Body of pancreas (tissue), 4 donors: Measurements from ENCODE around the gene ALPL.

Source experiments
- POLR2A ChIP-seq, 3 donors: fragments of 450-650 bp; IDR thresholded peaks; one replicate each; pipeline ENCODE4 v1.6.1; 2016; ENCODE audit warnings: antibody characterized with exemption in 3 of 3, mild to moderate bottlenecking in 2 of 3
- TF ChIP-seq, protein P1 (sequence below), 7 experiments: fragments of 450-650 bp in 4 of 7; fragments of 200-600 bp in 3 of 7; sonication (generic) in 3 of 7; IDR thresholded peaks; one replicate each; pipeline ENCODE4 v1.5.1; 2016 to 2019; ENCODE audit warnings: antibody characterized with exemption in 7 of 7

DNA sequence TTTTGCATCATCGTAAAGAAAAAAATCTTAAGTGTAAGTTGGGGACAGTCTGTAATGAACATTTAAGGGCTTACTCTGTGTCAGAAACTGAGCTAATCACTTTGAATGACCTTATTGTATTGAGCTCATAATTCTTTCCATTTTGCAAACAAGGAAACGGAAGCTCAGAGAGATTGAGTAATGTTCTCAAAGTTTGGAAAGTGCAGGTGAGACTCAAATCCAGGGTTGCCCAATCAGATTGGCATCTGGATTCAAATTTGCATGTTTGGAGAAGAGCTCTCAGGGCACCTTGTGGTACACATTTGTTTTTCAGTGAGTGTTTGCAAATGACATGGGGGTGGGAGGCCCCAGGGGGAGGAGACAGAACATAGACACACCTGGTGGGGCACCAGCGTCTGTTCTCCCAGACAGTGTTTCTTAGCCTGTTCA, 8.0 kb downstream of the ALPL start:
- TF ChIP-seq POLR2A (IDR thresholded peaks at IDR 0.05) = no peak
- TF ChIP-seq, protein P1, sequence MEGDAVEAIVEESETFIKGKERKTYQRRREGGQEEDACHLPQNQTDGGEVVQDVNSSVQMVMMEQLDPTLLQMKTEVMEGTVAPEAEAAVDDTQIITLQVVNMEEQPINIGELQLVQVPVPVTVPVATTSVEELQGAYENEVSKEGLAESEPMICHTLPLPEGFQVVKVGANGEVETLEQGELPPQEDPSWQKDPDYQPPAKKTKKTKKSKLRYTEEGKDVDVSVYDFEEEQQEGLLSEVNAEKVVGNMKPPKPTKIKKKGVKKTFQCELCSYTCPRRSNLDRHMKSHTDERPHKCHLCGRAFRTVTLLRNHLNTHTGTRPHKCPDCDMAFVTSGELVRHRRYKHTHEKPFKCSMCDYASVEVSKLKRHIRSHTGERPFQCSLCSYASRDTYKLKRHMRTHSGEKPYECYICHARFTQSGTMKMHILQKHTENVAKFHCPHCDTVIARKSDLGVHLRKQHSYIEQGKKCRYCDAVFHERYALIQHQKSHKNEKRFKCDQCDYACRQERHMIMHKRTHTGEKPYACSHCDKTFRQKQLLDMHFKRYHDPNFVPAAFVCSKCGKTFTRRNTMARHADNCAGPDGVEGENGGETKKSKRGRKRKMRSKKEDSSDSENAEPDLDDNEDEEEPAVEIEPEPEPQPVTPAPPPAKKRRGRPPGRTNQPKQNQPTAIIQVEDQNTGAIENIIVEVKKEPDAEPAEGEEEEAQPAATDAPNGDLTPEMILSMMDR (IDR thresholded peaks at IDR 0.05) = no peak
